Measurements from ENCODE around the gene FOCAD.

Gene FOCAD

DNA sequence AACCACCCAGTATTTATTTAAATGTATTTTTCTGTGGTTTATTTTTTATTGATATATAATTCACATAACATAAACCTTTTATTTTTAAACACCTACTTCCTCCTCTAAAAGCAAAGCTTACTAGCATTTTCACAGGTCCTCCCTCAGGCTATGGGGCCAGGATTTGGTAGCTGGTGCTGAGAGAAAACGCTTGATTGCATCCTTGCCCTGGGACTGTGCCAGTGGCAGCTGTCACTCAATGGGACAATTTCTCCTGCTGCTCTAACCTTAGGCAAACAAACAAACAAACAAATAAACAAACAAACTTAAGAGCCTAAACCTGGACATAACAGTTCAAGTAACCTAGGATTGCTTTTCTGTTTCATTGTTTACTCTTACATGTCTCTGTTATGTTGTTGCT lies 102.7 kb downstream of the FOCAD start:
- H3F3A ChIP-seq (ENCODE audit: insufficient read depth, low read length): no peaks in the 10 kb centered on the region
- H2AFZ ChIP-seq (ENCODE audit: low read length): no peak overlapping the region
- no peaks in the 10 kb centered on the region for H3K79me2 ChIP-seq (ENCODE audit: low read length)
- no peak for DNase-seq
- H3K9me2 ChIP-seq (replicated peaks; ENCODE audit: insufficient read depth, low read length): no peaks in the 10 kb centered on the region
- no peaks in the 10 kb centered on the region for H3K9me3 ChIP-seq (replicated peaks; ENCODE audit: insufficient read depth, low read length)
- no peaks in the 10 kb centered on the region for H3K27me3 ChIP-seq (replicated peaks; ENCODE audit: insufficient read depth, low read length)
- H3K9ac ChIP-seq (ENCODE audit: low read length): no peak overlapping the region
- no peak overlapping the region for H3K4me3 ChIP-seq (ENCODE audit: low read length)
- H3K27ac ChIP-seq (ENCODE audit: low read length): no peak overlapping the region
- no peaks in the 10 kb centered on the region for H3K36me3 ChIP-seq (replicated peaks; ENCODE audit: insufficient read depth, low read length)
- H3K4me1 ChIP-seq (ENCODE audit: low read length): no peaks in the 10 kb centered on the region
- no peaks in the 10 kb centered on the region for H4K20me1 ChIP-seq (ENCODE audit: insufficient read depth, low read length)
- H3K4me2 ChIP-seq (ENCODE audit: low read depth, low read length): no peak overlapping the region
- TF ChIP-seq EZH2phosphoT487 (IDR thresholded peaks at IDR 0.05; ENCODE audit: low read length) (no peak), EZH2 (optimal IDR thresholded peaks at IDR 0.05; ENCODE audit: low read depth, low read length) (no peak)
- TF ChIP-seq, protein P1, sequence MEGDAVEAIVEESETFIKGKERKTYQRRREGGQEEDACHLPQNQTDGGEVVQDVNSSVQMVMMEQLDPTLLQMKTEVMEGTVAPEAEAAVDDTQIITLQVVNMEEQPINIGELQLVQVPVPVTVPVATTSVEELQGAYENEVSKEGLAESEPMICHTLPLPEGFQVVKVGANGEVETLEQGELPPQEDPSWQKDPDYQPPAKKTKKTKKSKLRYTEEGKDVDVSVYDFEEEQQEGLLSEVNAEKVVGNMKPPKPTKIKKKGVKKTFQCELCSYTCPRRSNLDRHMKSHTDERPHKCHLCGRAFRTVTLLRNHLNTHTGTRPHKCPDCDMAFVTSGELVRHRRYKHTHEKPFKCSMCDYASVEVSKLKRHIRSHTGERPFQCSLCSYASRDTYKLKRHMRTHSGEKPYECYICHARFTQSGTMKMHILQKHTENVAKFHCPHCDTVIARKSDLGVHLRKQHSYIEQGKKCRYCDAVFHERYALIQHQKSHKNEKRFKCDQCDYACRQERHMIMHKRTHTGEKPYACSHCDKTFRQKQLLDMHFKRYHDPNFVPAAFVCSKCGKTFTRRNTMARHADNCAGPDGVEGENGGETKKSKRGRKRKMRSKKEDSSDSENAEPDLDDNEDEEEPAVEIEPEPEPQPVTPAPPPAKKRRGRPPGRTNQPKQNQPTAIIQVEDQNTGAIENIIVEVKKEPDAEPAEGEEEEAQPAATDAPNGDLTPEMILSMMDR (IDR thresholded peaks at IDR 0.05; ENCODE audit: low read length): no peak

DNA sequence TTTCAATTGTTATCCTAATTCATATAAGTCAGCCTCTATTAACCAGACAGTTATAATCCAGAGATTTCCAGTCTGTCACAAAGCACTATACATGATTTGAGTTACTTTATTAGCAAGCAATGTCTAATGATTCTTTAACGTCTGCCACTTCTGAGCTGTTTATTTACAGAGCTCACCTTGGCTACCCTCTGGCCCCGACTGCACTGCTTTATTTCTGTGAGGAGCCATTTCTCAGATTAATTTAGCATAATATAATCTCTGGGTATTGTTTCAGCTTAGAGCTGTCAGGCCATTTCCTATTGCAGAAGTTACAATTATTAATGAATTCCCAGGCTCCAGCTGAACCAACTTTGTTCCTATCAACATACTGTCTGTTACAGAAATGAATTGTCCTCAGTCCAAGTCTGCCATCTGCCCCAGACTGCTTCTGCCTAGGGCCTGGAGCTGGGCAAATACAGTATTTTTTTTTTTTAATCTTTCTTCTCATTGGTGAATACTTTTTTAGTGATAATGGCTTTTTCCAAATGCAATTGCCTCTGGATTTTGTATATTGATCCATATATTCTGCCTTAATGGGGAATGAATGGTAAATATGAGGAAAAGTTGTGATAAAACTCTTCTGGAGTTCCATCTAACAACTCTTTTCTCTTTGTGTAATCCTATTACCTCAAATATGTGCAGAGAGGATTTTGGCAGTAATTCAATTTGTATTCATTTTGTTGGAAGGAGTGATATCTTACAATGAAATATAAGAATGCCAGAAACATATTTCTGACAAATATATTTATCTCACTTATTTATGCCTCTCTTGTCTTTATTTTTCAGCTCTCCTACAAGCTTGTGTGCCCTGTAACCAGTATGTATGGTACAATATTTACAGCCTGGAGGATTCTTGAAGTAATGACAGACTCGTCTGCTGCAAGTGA lies 104.7 kb downstream of the FOCAD start:
- no peaks in the 10 kb centered on the region for H3K36me3 ChIP-seq (replicated peaks; ENCODE audit: insufficient read depth, low read length)
- DNase-seq: no peak
- H3K79me2 ChIP-seq (ENCODE audit: low read length): no peaks in the 10 kb centered on the region
- H3K27me3 ChIP-seq (replicated peaks; ENCODE audit: insufficient read depth, low read length): no peaks in the 10 kb centered on the region
- H3K9me3 ChIP-seq (replicated peaks; ENCODE audit: insufficient read depth, low read length): no peaks in the 10 kb centered on the region
- no peak overlapping the region for H2AFZ ChIP-seq (ENCODE audit: low read length)
- H3F3A ChIP-seq (ENCODE audit: insufficient read depth, low read length): no peaks in the 10 kb centered on the region
- no peak overlapping the region for H3K4me2 ChIP-seq (ENCODE audit: low read depth, low read length)
- no peaks in the 10 kb centered on the region for H3K9me2 ChIP-seq (replicated peaks; ENCODE audit: insufficient read depth, low read length)
- TF ChIP-seq EZH2phosphoT487 (IDR thresholded peaks at IDR 0.05; ENCODE audit: low read length) (no peak), EZH2 (optimal IDR thresholded peaks at IDR 0.05; ENCODE audit: low read depth, low read length) (no peak)
- TF ChIP-seq, protein P1 (IDR thresholded peaks at IDR 0.05; ENCODE audit: low read length): no peak
- H4K20me1 ChIP-seq (ENCODE audit: insufficient read depth, low read length): no peaks in the 10 kb centered on the region
- H3K4me1 ChIP-seq (ENCODE audit: low read length): no peaks in the 10 kb centered on the region
- H3K4me3 ChIP-seq (ENCODE audit: low read length): no peak overlapping the region
- H3K9ac ChIP-seq (ENCODE audit: low read length): no peak overlapping the region
- no peak overlapping the region for H3K27ac ChIP-seq (ENCODE audit: low read length)

GRCh38 chr9:20790721-20791120 lies 106.7 kb downstream of the FOCAD start:
- Histone ChIP-seq H3K27ac (ENCODE audit: low read length) (no peak overlapping the region), H3K9me2 (replicated peaks; ENCODE audit: insufficient read depth, low read length) (no peaks in the 10 kb centered on the region), H3K9me3 (replicated peaks; ENCODE audit: insufficient read depth, low read length) (no peaks in the 10 kb centered on the region), H3K4me1 (ENCODE audit: low read length) (no peaks in the 10 kb centered on the region), H3F3A (ENCODE audit: insufficient read depth, low read length) (no peaks in the 10 kb centered on the region), H4K20me1 (ENCODE audit: insufficient read depth, low read length) (no peaks in the 10 kb centered on the region), H3K9ac (ENCODE audit: low read length) (no peak overlapping the region), H2AFZ (ENCODE audit: low read length) (no peak overlapping the region), H3K36me3 (replicated peaks; ENCODE audit: insufficient read depth, low read length) (no peaks in the 10 kb centered on the region), H3K79me2 (ENCODE audit: low read length) (no peaks in the 10 kb centered on the region), H3K27me3 (replicated peaks; ENCODE audit: insufficient read depth, low read length) (no peaks in the 10 kb centered on the region), H3K4me2 (ENCODE audit: low read depth, low read length) (no peak overlapping the region), H3K4me3 (ENCODE audit: low read length) (no peak overlapping the region)
- no peak for DNase-seq
- TF ChIP-seq EZH2 (optimal IDR thresholded peaks at IDR 0.05; ENCODE audit: low read depth, low read length): no peak

GRCh38 chr9:20791682-20792081 lies 107.6 kb downstream of the FOCAD start:
- Histone ChIP-seq H4K20me1 (ENCODE audit: insufficient read depth, low read length) (no peaks in the 10 kb centered on the region), H3K9me2 (replicated peaks; ENCODE audit: insufficient read depth, low read length) (no peaks in the 10 kb centered on the region), H3K4me3 (ENCODE audit: low read length) (no peak overlapping the region), H3F3A (ENCODE audit: insufficient read depth, low read length) (no peaks in the 10 kb centered on the region), H3K79me2 (ENCODE audit: low read length) (no peaks in the 10 kb centered on the region), H2AFZ (ENCODE audit: low read length) (no peak overlapping the region), H3K36me3 (replicated peaks; ENCODE audit: insufficient read depth, low read length) (no peaks in the 10 kb centered on the region), H3K4me1 (ENCODE audit: low read length) (no peaks in the 10 kb centered on the region), H3K4me2 (ENCODE audit: low read depth, low read length) (no peak overlapping the region), H3K27me3 (replicated peaks; ENCODE audit: insufficient read depth, low read length) (no peaks in the 10 kb centered on the region), H3K27ac (ENCODE audit: low read length) (no peak overlapping the region), H3K9me3 (replicated peaks; ENCODE audit: insufficient read depth, low read length) (no peaks in the 10 kb centered on the region), H3K9ac (ENCODE audit: low read length) (no peak overlapping the region)
- TF ChIP-seq EZH2phosphoT487 (IDR thresholded peaks at IDR 0.05; ENCODE audit: low read length): no peak
- TF ChIP-seq, protein P1 (IDR thresholded peaks at IDR 0.05; ENCODE audit: low read length): no peak
- TF ChIP-seq EZH2 (optimal IDR thresholded peaks at IDR 0.05; ENCODE audit: low read depth, low read length): no peak
- no peak for DNase-seq
